Stimulated activated CD8-positive, alpha-beta memory T cell treated with anti-CD3 and anti-CD28 coated beads, Interleukin-7, amount 100 ng/mL, for 4 hours (primary cell): ENCODE measurements around the gene NSF.
"Not testable (repeated sequence)": the region's sequence is repeated elsewhere in the genome, so short reads cannot be mapped to it uniquely, and the experiment has no call there.

Experiments used
- DNase-seq, 2 donors: peaks; one replicate each; pipeline ENCODE4 v3.0.0-alpha.2; 2020; ENCODE audit warnings: low read depth in 2 of 2

NSF gene

DNA sequence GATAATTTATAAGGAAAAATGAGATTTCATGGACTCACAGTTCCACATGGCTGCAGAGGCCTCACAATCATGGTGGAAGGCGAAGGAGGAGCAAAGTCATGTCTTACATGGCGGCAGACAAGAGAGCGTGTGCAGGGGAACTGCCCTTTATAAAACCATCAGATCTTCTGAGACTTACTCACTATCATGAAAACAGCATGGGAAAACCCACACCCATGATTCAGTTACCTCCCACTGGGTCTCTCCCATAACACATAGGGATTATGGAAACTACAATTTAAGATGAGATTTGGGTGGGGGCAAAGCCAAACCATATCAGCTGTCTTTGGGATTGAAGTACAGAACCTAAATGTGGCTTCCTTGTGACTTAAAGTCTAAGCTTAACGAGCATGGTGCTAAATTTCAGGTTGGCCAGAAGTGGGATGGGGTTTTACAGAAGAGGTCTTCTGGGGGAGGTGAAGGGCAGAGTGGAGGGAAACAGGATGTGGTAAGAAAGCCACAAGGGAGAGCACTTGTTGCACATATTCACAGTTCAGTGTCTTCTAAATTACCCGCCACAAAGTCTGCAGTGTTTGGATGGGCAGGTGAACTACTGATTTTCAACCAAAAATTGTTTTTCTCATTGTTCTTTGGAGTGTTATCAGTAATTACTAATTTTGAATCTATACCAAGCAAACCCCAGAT lies 38.4 kb downstream of the NSF start:
- DNase-seq, result not testable (repeated sequence)

GRCh38 chr17:46632146-46632545 lies 41.7 kb downstream of the NSF start:
- not testable (repeated sequence) for DNase-seq

- not testable (repeated sequence) for DNase-seq
Measured at GRCh38 chr17:46634844-46635243, 44.4 kb downstream of the NSF start.

DNA sequence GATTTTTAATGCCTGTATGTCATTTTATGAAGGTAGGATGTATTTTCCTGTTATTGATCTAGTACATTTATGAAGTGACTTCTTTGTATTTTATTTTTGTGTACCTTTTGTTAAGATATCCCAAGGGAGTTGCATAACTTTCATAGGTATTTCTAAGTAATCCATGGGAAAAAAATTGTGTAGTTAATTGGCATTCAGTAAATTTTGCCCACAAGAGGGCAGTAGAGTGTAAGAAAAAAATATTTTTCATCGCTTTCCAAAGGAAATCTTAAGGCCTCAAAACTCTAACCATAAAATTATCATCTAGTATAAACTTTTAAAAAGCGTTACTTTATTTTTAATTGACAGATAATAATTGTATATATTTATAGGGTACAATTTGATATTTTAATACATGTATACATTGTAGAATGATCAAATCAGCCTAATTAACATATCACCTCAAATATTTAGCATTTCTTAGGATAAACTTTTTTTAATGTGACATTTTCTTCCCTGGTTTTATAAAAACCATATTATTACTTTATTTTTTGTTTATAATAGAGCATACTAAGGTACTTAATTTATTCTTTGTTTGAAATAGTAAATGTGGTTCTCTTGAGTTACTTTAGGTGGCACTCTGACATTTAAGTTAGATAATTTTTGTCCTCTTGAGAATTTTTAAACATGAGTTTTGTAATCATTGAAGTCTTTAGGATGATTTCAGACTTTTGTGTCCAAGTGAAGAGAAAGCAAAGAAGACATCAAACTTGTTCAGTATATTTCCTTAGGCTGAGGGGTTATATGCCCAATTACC lies 51.6 kb downstream of the NSF start:
- not testable (repeated sequence) for DNase-seq

DNA sequence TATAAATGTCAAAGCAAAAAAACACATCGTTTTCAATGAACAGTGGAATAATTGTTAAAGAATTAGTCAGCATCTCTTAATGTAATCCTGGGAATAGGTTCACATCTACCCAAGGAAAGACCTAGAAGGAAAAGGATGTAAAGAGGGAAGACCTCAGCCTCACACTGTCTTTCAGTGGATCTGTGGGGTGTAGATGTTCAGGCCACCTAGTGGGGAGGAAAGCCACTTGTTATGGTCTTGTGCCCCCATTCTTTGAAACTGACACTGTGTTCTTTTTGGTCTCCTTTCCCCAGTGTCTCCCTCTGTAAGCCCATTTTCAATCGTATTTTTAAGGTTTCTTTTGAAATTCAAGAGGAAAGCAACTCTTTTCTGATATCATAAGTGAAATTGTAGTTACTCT lies 56.8 kb downstream of the NSF start:
- not testable (repeated sequence) for DNase-seq

- DNase-seq, result not testable (repeated sequence)
Measured at GRCh38 chr17:46647688-46648278, 57.3 kb downstream of the NSF start.

GRCh38 chr17:46649246-46649645 lies 58.8 kb downstream of the NSF start:
- not testable (repeated sequence) for DNase-seq

DNA sequence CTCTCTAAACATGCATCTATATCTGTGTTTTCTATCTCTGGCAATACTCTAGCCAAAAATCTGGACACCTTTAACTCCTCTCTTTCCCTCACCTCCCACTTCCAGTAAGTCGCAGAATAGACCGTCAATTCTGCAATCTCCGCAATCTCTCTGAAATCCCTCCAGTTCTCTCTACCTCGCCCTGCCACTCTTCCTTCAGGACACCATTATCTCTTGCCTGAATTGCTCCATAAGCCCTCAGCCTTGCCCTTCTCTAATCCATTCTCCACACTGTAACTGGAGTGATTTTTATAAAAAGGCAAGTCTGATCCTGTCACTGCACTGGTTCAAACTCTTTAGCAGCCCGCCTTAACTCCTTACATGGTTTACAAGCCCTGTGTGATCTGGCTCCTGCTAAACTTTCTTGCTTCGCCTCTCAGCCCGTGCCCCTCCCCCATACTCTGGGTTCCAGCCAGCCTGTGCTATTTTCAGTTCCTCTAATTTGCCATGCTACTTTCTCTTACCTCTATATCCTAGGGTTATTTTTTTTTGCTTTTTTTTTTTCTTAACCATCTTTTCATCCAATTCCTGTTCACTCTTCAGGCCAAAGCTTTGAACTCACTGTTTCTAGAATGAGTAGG lies 61.7 kb downstream of the NSF start:
- DNase-seq, result not testable (repeated sequence)

GRCh38 chr17:46658235-46658634 lies 67.8 kb downstream of the NSF start:
- not testable (repeated sequence) for DNase-seq

DNA sequence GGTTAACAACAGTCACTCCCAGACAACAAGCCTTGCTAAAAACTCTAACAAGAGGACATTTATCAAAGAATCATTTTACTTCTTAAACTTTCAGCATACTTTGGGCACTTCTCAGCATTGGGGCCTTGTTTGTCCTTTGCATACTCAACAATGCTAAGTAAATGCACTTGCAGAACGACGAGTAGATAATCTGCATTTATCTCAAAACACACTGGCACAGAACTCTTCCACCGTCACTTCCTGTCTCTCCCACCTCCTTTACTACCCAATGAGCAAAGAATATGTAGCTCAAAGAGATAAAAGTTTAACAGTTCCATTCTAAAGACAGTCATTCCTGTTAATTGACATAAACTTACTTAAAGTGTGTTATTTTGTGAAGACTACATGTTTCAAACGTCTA lies 69.2 kb downstream of the NSF start:
- not testable (repeated sequence) for DNase-seq

DNA sequence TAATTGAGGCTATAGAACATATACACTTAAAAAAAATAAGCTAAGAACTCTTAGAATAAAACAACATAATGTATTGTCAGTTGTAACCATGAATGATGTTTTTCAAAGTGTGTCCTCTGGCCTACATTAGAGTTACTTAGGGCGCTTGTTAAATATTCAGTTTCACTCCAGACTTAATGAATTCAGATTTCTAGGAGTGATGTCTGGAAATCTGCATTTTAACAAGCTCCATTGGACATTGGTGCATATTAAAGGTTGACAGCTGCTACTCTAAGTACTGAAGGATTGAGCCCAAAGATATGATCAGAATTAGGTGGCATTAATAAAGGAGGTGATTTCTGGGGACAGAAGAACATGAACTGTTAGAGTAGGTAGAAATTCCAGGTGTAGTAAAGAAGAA lies 72.7 kb downstream of the NSF start:
- not testable (repeated sequence) for DNase-seq

GRCh38 chr17:46663552-46663951 lies 73.1 kb downstream of the NSF start:
- not testable (repeated sequence) for DNase-seq

- DNase-seq, result not testable (repeated sequence)
Measured at GRCh38 chr17:46665969-46666368, 75.5 kb downstream of the NSF start.

DNA sequence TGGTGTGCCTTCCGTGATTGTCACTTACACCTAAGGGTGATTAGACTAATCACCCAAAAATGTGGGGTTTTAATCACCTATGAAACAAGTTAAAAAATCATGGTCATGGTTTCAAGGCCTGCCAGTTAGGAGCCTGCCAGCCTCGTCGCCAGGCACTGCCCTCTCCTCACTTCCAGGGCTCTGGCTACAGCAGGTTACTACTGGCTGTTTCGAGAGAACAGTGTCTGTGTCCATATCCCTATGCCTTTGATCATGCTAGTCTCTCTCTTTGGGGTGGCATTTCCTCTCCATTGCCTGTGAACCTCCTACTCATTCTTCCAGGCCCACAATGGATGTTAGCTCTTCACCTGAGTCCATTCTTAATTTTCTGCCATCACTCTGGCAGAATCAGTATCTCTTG lies 80.3 kb downstream of the NSF start:
- not testable (repeated sequence) for DNase-seq

DNA sequence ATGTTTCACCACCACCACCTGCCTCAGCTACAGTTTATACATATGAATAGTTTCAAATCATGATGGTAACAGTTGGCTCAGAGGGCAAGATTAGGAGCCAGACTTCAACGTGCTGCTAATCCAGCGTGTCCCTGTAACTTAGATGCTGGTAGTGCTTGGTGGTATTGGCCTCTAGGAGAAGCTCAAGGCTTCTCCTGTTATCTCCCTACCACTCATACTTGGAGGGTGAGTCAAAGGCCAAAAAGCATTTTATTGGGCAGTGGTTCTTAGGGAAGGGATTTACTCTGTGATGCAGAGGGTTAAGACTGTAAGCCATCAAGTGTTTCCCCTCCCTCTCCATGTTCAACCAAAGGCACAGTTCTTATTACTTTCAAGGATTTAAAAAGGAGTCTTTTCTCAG lies 82.3 kb downstream of the NSF start:
- not testable (repeated sequence) for DNase-seq

- not testable (repeated sequence) for DNase-seq
Measured at GRCh38 chr17:46677819-46678218, 87.3 kb downstream of the NSF start.

GRCh38 chr17:46683653-46684052 lies 93.2 kb downstream of the NSF start:
- not testable (repeated sequence) for DNase-seq

GRCh38 chr17:46685284-46685683 lies 94.8 kb downstream of the NSF start:
- not testable (repeated sequence) for DNase-seq

GRCh38 chr17:46692196-46692595 lies 101.7 kb downstream of the NSF start:
- DNase-seq, result not testable (repeated sequence)

DNA sequence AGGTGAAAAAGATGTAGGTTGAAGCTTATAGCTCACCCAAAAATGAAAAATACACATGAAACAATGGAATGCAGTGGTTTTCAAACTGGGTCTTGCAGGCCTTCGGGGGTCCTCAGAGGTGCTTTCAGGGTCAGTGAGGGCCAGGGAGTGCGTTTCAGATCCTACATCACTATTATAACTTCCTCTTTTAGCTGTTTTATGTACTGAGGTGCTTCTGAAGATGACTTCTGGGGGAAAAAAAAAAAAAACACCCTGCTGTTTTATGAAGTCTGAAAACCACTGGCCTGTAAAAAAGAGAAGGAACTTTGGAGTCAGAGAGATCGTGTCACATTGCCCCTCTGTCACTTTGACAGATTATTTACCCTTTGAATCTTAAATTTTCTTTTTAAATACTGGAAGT lies 102.8 kb downstream of the NSF start:
- DNase-seq, result not testable (repeated sequence)

- not testable (repeated sequence) for DNase-seq
Measured at GRCh38 chr17:46696522-46696921, 106.1 kb downstream of the NSF start.

DNA sequence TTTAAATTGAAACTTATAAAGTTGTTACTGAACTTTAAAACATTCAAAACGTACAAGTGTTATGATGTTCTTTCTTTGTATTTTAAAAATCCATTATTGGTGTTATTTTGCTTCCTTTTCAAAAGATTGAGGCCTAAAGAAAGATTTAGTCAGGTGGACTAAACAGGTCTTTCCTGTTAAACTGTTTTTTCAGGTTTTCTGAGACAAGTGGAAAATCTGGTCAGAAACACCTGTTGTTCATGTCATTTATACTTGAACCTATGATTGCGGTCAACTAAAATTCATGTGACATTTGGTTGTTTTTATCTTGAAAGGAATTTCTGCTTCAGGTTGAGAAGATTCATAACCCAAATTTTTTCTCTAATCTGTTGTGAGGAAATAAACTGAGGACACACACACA lies 108.5 kb downstream of the NSF start:
- not testable (repeated sequence) for DNase-seq
